Breast epithelium (tissue), 3 donors: ENCODE results near the gene RPP21.

ENCODE experiments used
- POLR2A ChIP-seq: fragments of 450-650 bp; IDR thresholded peaks from one replicate; pipeline ENCODE4 v1.6.1; 2016; ENCODE audit warnings: antibody characterized with exemption, mild to moderate bottlenecking, moderate library complexity
- POLR2AphosphoS5 ChIP-seq, 3 donors: sonication (generic); formaldehyde crosslinking; IDR thresholded peaks; one replicate each; pipeline ENCODE4 v1.6.1; 2017; ENCODE audit warnings: antibody characterized with exemption in 3 of 3
- TF ChIP-seq, protein P1 (sequence below), 3 donors: fragments of 450-650 bp; IDR thresholded peaks; one replicate each; pipeline ENCODE4 v1.5.1; 2016 to 2017; ENCODE audit warnings: antibody characterized with exemption in 3 of 3, mild to moderate bottlenecking in 3 of 3, moderate library complexity in 3 of 3

DNA sequence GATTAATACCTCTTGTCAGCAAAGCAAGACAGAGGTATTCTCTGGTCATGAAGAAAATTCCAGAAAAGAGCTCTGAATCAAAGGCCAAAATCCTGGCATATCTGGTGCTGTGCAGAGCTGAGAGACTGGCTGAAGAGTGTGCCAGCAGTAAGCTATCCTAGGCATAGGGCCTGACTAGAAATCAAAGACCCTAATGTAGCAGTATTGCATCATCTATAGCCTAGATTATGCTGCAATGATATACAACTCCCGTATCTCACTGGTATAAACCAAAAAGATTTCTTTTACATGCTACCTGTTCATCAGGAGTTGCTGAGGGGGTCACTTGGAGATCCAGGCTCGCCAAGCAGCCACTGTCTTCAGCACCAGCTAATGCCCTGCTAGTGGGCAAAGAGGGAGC is 49.1 kb upstream of the RPP21 start:
- TF ChIP-seq, protein P1, sequence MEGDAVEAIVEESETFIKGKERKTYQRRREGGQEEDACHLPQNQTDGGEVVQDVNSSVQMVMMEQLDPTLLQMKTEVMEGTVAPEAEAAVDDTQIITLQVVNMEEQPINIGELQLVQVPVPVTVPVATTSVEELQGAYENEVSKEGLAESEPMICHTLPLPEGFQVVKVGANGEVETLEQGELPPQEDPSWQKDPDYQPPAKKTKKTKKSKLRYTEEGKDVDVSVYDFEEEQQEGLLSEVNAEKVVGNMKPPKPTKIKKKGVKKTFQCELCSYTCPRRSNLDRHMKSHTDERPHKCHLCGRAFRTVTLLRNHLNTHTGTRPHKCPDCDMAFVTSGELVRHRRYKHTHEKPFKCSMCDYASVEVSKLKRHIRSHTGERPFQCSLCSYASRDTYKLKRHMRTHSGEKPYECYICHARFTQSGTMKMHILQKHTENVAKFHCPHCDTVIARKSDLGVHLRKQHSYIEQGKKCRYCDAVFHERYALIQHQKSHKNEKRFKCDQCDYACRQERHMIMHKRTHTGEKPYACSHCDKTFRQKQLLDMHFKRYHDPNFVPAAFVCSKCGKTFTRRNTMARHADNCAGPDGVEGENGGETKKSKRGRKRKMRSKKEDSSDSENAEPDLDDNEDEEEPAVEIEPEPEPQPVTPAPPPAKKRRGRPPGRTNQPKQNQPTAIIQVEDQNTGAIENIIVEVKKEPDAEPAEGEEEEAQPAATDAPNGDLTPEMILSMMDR (IDR thresholded peaks at IDR 0.05), result no peak
- no peak for TF ChIP-seq POLR2AphosphoS5 (IDR thresholded peaks at IDR 0.05)
- TF ChIP-seq POLR2A, result no peak
